GM12878 (cell line): Measurements from ENCODE around the gene SDK2.

Experiments
- BCLAF1 ChIP-seq: fragments of 450-650 bp; IDR thresholded peaks from 2 replicates; pipeline ENCODE4 v1.6.1; 2017; ENCODE audit warnings: antibody characterized with exemption, mild to moderate bottlenecking, moderate library complexity
- BRCA1 ChIP-seq: IDR thresholded peaks from 2 replicates; pipeline ENCODE4 v1.6.1; 2011; ENCODE audit warnings: low read depth, low read length, improper control_type of control experiment
- NFYB ChIP-seq: IDR thresholded peaks from 2 replicates; pipeline ENCODE4 v1.6.1; 2011; ENCODE audit warnings: low read depth, mild to moderate bottlenecking, low read length, improper control_type of control experiment, moderate library complexity; ENCODE audit not compliant: insufficient read depth
- POLR2A ChIP-seq: IDR thresholded peaks from 2 replicates; pipeline ENCODE4 v1.6.1; 2011; ENCODE audit warnings: low read depth, mild to moderate bottlenecking, low read length
- POLR2AphosphoS5 ChIP-seq: IDR thresholded peaks from 2 replicates; pipeline ENCODE4 v1.6.1; 2011; ENCODE audit warnings: mild to moderate bottlenecking, low read length, inconsistent platforms
- TF ChIP-seq, protein P1 (sequence below): IDR thresholded peaks from 2 replicates; pipeline ENCODE4 v1.6.1; 2012; ENCODE audit warnings: mild to moderate bottlenecking, low read depth, low read length
- TF ChIP-seq, protein P2 (sequence below): IDR thresholded peaks from 2 replicates; pipeline ENCODE4 v1.6.1; 2011; ENCODE audit warnings: low read depth, mild to moderate bottlenecking, low read length, moderate library complexity, borderline replicate concordance; ENCODE audit errors: extremely low read depth

DNA sequence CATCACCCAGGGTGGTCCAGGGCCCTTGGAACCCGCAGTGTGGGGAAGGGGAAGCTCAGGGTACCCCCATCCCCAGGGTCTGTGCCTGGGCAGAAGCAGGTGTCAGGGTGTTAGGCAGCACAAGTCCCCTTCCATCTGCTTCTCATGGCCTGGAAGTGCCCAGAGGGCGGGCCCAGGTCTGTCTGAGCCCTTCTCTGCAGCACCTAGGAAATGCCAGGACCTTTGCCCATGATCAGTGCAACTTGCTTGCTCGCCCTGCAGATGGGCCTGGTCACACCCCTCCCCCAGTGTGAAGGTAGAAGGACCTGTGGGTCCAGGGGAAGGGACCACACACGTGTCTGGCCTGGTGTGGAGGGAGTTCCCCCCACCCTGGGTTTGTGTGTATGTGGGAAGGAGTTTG lies 174.9 kb downstream of the SDK2 start:
- TF ChIP-seq, protein P1, sequence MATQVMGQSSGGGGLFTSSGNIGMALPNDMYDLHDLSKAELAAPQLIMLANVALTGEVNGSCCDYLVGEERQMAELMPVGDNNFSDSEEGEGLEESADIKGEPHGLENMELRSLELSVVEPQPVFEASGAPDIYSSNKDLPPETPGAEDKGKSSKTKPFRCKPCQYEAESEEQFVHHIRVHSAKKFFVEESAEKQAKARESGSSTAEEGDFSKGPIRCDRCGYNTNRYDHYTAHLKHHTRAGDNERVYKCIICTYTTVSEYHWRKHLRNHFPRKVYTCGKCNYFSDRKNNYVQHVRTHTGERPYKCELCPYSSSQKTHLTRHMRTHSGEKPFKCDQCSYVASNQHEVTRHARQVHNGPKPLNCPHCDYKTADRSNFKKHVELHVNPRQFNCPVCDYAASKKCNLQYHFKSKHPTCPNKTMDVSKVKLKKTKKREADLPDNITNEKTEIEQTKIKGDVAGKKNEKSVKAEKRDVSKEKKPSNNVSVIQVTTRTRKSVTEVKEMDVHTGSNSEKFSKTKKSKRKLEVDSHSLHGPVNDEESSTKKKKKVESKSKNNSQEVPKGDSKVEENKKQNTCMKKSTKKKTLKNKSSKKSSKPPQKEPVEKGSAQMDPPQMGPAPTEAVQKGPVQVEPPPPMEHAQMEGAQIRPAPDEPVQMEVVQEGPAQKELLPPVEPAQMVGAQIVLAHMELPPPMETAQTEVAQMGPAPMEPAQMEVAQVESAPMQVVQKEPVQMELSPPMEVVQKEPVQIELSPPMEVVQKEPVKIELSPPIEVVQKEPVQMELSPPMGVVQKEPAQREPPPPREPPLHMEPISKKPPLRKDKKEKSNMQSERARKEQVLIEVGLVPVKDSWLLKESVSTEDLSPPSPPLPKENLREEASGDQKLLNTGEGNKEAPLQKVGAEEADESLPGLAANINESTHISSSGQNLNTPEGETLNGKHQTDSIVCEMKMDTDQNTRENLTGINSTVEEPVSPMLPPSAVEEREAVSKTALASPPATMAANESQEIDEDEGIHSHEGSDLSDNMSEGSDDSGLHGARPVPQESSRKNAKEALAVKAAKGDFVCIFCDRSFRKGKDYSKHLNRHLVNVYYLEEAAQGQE, result no peak
- TF ChIP-seq, protein P2, sequence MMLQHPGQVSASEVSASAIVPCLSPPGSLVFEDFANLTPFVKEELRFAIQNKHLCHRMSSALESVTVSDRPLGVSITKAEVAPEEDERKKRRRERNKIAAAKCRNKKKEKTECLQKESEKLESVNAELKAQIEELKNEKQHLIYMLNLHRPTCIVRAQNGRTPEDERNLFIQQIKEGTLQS, result no peak
- TF ChIP-seq POLR2A, result no peak
- TF ChIP-seq BRCA1, result no peak
- TF ChIP-seq NFYB, result no peak
- TF ChIP-seq BCLAF1, result no peak
- no peak for TF ChIP-seq POLR2AphosphoS5
